Uterus (tissue), 2 donors: ENCODE data around the gene SYNGR2.

ENCODE experiments used
- CTCF ChIP-seq, 4 experiments: fragments of 200-600 bp in 2 of 4; fragments of 450-650 bp in 2 of 4; sonication (generic) in 2 of 4; IDR thresholded peaks; one replicate each; pipeline ENCODE4 v1.5.1; 2016 to 2019; ENCODE audit warnings: antibody characterized with exemption in 4 of 4, mild to moderate bottlenecking in 2 of 4, moderate library complexity in 1 of 4
- POLR2A ChIP-seq, 2 donors: fragments of 450-650 bp; IDR thresholded peaks; one replicate each; pipeline ENCODE4 v1.6.1; 2016; ENCODE audit warnings: antibody characterized with exemption in 2 of 2, mild to moderate bottlenecking in 1 of 2, moderate library complexity in 1 of 2

GRCh38 chr17:78180083-78180482 is 11.7 kb downstream of the SYNGR2 start:
- no peak for TF ChIP-seq CTCF (IDR thresholded peaks at IDR 0.05)
- TF ChIP-seq POLR2A (IDR thresholded peaks at IDR 0.05): no peak
